ENCODE measurements around the gene C12orf76.

DNA sequence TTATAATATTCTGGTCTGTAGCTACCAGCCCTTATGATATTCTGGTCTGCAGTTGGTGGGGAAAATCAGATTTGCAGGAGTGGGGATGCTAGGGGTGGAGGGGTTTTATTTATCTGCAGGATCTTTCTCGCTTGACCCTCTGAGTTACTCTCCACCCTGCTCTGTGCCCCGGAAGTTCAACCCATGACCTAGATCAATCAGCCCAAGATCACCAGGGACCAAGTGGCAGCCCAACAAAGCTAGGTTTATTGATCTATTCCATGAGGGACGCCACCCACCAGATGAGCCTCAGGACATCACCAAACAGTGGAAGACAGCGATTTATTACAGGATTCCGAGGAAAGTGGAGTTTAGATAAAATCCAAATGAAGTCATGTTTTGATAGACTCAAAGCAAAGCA, 25.8 kb upstream of the C12orf76 start:
- TF ChIP-seq CTCF (conservative IDR thresholded peaks at IDR 0.05): no peak
- no peak for TF ChIP-seq EZH2 (IDR thresholded peaks at IDR 0.05; ENCODE audit: low read depth)
